K562 (cell line): Measurements from ENCODE around the gene FAM50A.

ENCODE experiments used
- CBX5 ChIP-seq: IDR thresholded peaks from 2 replicates; pipeline ENCODE4 v1.6.1; 2014; ENCODE audit warnings: low read depth, borderline replicate concordance
- CTCF ChIP-seq, 3 experiments: IDR thresholded peaks in 2 of 3; conservative IDR thresholded peaks in 1 of 3; 2 replicates each; pipeline ENCODE4 v1.5.1; 2011 to 2012; ENCODE audit warnings: low read length in 3 of 3, mild to moderate bottlenecking in 3 of 3, control low read depth in 2 of 3, improper control_type of control experiment in 1 of 3, inconsistent platforms in 1 of 3, low read depth in 1 of 3, mixed read lengths in 1 of 3, moderate library complexity in 1 of 3; ENCODE audit not compliant: insufficient read depth in 2 of 3
- EP300 ChIP-seq: IDR thresholded peaks from 2 replicates; pipeline ENCODE4 v1.6.1; 2012; ENCODE audit warnings: low read length, improper control_type of control experiment
- MAFF ChIP-seq: IDR thresholded peaks from 2 replicates; pipeline ENCODE4 v1.6.1; 2012; ENCODE audit warnings: low read length, improper control_type of control experiment
- NFE2 ChIP-seq: IDR thresholded peaks from 2 replicates; pipeline ENCODE4 v1.6.1; 2014; ENCODE audit warnings: antibody characterized with exemption, low read depth
- POLR2A ChIP-seq: fragments of 450-650 bp; conservative IDR thresholded peaks from 2 replicates; pipeline ENCODE4 v1.6.1; 2016
- RCOR1 ChIP-seq, 2 experiments: IDR thresholded peaks; 2 replicates each; pipeline ENCODE4 v1.6.1; 2012; ENCODE audit warnings: low read depth in 2 of 2, low read length in 2 of 2, borderline replicate concordance in 1 of 2, improper control_type of control experiment in 1 of 2
- SIN3A ChIP-seq, 2 experiments: fragments of 150-350 bp in 1 of 2; IDR thresholded peaks; 2 replicates each; pipeline ENCODE4 v1.6.1; 2011 to 2016; ENCODE audit warnings: borderline replicate concordance in 2 of 2, low read depth in 2 of 2, low read length in 2 of 2, mild to moderate bottlenecking in 2 of 2, moderate library complexity in 2 of 2; ENCODE audit not compliant: control insufficient read depth in 1 of 2
- SREBF2 ChIP-seq: sonication (generic); formaldehyde crosslinking; IDR thresholded peaks from 2 replicates; pipeline ENCODE4 v1.4.0; 2020; ENCODE audit warnings: mild to moderate bottlenecking, missing genetic modification reagents
- ZBED1 ChIP-seq: IDR thresholded peaks from 2 replicates; pipeline ENCODE4 v1.6.1; 2014
- ZBTB1 ChIP-seq: sonication (generic); formaldehyde crosslinking; IDR thresholded peaks from 2 replicates; pipeline ENCODE4 v1.8.1; 2023; ENCODE audit warnings: missing genetic modification reagents, low read depth, mild to moderate bottlenecking, borderline replicate concordance
- ZEB2 ChIP-seq: fragments of 450-650 bp; IDR thresholded peaks from 2 replicates; pipeline ENCODE4 v1.6.1; 2016
- ZFP36 ChIP-seq: fragments of 150-350 bp; IDR thresholded peaks from 2 replicates; pipeline ENCODE4 v1.6.1; 2018; ENCODE audit warnings: low read length, low read depth; ENCODE audit not compliant: partially characterized antibody

- TF ChIP-seq EP300 (no peak), POLR2A (no peak), CTCF (IDR thresholded peaks at IDR 0.05 in 2 of 3, conservative IDR thresholded peaks at IDR 0.05 in 1 of 3; ENCODE audit: insufficient read depth in 2 of 3, low read depth in 1 of 3, low read length in 3 of 3) (no peak), ZEB2 (no peak), ZBED1 (no peak), CBX5 (no peak), RCOR1 (IDR thresholded peaks at IDR 0.05; ENCODE audit: borderline replicate concordance in 1 of 2, low read depth in 2 of 2, low read length in 2 of 2) (no peak), SIN3A (IDR thresholded peaks at IDR 0.05; ENCODE audit: borderline replicate concordance in 2 of 2, control insufficient read depth in 1 of 2, low read depth in 2 of 2, low read length in 2 of 2) (no peak), MAFF (no peak), ZFP36 (no peak), ZBTB1 (CRISPR knock-in tag) (no peak), NFE2 (no peak), SREBF2 (CRISPR knock-in tag) (no peak)
Observed at GRCh38 chrX:154448484-154448883, 4.5 kb downstream of the FAM50A start.
